HEK293 (cell line): ENCODE results near the gene ALOXE3.

Source experiments
- AEBP2 ChIP-seq: fragments of 450-650 bp; formaldehyde crosslinking; IDR thresholded peaks from 2 replicates; pipeline ENCODE4 v1.5.1; 2016; ENCODE audit warnings: missing biosample characterization, missing genetic modification characterization, borderline replicate concordance
- BCL11A ChIP-seq: fragments of 450-650 bp; formaldehyde crosslinking; IDR thresholded peaks from 2 replicates; pipeline ENCODE4 v1.5.1; 2016; ENCODE audit warnings: low read depth, missing biosample characterization, missing genetic modification characterization
- EGR2 ChIP-seq: fragments of 450-650 bp; formaldehyde crosslinking; IDR thresholded peaks from 2 replicates; pipeline ENCODE4 v1.5.1; 2016; ENCODE audit warnings: low read depth, missing biosample characterization, missing genetic modification characterization
- KLF10 ChIP-seq: fragments of 450-650 bp; IDR thresholded peaks from 2 replicates; pipeline ENCODE4 v1.5.1; 2018; ENCODE audit warnings: missing biosample characterization, mild to moderate bottlenecking, missing genetic modification characterization
- PATZ1 ChIP-seq: fragments of 450-650 bp; formaldehyde crosslinking; IDR thresholded peaks from 2 replicates; pipeline ENCODE4 v1.5.1; 2016; ENCODE audit warnings: missing biosample characterization, missing genetic modification characterization
- REST ChIP-seq: fragments of 450-650 bp; formaldehyde crosslinking; IDR thresholded peaks from 2 replicates; pipeline ENCODE4 v1.5.1; 2016; ENCODE audit warnings: missing biosample characterization, missing genetic modification characterization
- ZFP3 ChIP-seq: fragments of 450-650 bp; formaldehyde crosslinking; IDR thresholded peaks from 2 replicates; pipeline ENCODE4 v1.5.1; 2016; ENCODE audit warnings: low read depth, missing biosample characterization, missing genetic modification characterization
- ZNF404 ChIP-seq: fragments of 450-650 bp; formaldehyde crosslinking; IDR thresholded peaks from 2 replicates; pipeline ENCODE4 v1.5.1; 2017; ENCODE audit warnings: missing biosample characterization, missing genetic modification characterization
- TF ChIP-seq, protein P1 (sequence below): fragments of 450-650 bp; formaldehyde crosslinking; IDR thresholded peaks from 2 replicates; pipeline ENCODE4 v1.5.1; 2016; ENCODE audit warnings: missing biosample characterization, missing genetic modification characterization
- TF ChIP-seq, protein P2 (sequence below): fragments of 450-650 bp; formaldehyde crosslinking; IDR thresholded peaks from 2 replicates; pipeline ENCODE4 v1.5.1; 2016; ENCODE audit warnings: missing biosample characterization, missing genetic modification characterization
- TF ChIP-seq, protein P3 (sequence below): fragments of 450-650 bp; formaldehyde crosslinking; IDR thresholded peaks from 2 replicates; pipeline ENCODE4 v1.5.1; 2016; ENCODE audit warnings: missing biosample characterization, missing genetic modification characterization

DNA sequence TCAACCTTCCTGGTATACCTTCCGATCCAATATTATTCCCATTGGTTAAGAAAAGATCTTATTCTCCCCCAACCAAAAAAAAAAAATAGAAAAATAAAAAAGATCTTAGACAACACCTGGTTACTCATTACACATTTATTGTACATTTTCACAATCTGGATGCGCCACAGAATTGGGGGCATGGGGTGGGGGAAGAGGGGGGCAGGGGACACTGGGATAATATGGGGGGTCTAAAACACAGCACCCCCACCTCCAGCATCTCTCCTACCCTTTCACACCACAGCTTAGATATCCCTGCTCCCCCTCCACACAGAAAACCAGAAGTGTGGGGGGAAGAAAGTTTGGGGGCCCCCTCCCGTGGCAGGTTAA is 40.7 kb upstream of the ALOXE3 start:
- TF ChIP-seq ZFP3 (no peak), PATZ1 (tag by site-specific recombination) (no peak), ZNF404 (no peak), KLF10 (tag by site-specific recombination) (no peak), EGR2 (tag by site-specific recombination) (no peak), AEBP2 (tag by site-specific recombination) (no peak), BCL11A (tag by site-specific recombination) (no peak), REST (tag by site-specific recombination) (no peak)
- TF ChIP-seq, protein P1, sequence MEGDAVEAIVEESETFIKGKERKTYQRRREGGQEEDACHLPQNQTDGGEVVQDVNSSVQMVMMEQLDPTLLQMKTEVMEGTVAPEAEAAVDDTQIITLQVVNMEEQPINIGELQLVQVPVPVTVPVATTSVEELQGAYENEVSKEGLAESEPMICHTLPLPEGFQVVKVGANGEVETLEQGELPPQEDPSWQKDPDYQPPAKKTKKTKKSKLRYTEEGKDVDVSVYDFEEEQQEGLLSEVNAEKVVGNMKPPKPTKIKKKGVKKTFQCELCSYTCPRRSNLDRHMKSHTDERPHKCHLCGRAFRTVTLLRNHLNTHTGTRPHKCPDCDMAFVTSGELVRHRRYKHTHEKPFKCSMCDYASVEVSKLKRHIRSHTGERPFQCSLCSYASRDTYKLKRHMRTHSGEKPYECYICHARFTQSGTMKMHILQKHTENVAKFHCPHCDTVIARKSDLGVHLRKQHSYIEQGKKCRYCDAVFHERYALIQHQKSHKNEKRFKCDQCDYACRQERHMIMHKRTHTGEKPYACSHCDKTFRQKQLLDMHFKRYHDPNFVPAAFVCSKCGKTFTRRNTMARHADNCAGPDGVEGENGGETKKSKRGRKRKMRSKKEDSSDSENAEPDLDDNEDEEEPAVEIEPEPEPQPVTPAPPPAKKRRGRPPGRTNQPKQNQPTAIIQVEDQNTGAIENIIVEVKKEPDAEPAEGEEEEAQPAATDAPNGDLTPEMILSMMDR (tag by site-specific recombination) = no peak
- TF ChIP-seq, protein P2, sequence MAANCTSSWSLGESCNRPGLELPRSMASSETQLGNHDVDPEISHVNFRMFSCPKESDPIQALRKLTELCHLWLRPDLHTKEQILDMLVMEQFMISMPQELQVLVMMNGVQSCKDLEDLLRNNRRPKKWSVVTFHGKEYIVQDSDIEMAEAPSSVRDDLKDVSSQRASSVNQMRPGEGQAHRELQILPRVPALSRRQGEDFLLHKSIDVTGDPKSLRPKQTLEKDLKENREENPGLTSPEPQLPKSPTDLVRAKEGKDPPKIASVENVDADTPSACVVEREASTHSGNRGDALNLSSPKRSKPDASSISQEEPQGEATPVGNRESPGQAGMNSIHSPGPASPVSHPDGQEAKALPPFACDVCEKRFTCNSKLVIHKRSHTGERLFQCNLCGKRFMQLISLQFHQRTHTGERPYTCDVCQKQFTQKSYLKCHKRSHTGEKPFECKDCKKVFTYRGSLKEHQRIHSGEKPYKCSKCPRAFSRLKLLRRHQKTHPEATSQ = no peak
- TF ChIP-seq, protein P3, sequence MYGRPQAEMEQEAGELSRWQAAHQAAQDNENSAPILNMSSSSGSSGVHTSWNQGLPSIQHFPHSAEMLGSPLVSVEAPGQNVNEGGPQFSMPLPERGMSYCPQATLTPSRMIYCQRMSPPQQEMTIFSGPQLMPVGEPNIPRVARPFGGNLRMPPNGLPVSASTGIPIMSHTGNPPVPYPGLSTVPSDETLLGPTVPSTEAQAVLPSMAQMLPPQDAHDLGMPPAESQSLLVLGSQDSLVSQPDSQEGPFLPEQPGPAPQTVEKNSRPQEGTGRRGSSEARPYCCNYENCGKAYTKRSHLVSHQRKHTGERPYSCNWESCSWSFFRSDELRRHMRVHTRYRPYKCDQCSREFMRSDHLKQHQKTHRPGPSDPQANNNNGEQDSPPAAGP = no peak
